H9 (cell line): ENCODE data around the gene ARPC2. TPM values are rescaled to one million over a fixed set of nuclear protein-coding genes. Genes with fewer than 3 reads are reported as not detected.

Experiments used
- DNase-seq: peaks from one replicate; pipeline ENCODE4 v3.0.0-alpha.2; 2017
- H2AFZ ChIP-seq: one replicate; pipeline ENCODE4 v1.6.1; 2013; ENCODE audit warnings: mild to moderate bottlenecking, low read length, control low read depth, moderate library complexity
- H2AK5ac ChIP-seq: 2 replicates; pipeline ENCODE4 v1.6.1; 2013; ENCODE audit warnings: low read length, control low read depth, mixed read lengths; ENCODE audit not compliant: insufficient read length
- H2BK120ac ChIP-seq: one replicate; pipeline ENCODE4 v1.6.1; 2013; ENCODE audit warnings: low read depth, mild to moderate bottlenecking, low read length, control low read depth, inconsistent platforms; ENCODE audit not compliant: poor library complexity, severe bottlenecking
- H2BK12ac ChIP-seq: 2 replicates; pipeline ENCODE4 v1.6.1; 2013; ENCODE audit warnings: low read length, control low read depth, mixed read lengths, low read depth; ENCODE audit not compliant: insufficient read length
- H2BK15ac ChIP-seq: 2 replicates; pipeline ENCODE4 v1.6.1; 2013; ENCODE audit warnings: low read depth, low read length, control low read depth
- H2BK20ac ChIP-seq: one replicate; pipeline ENCODE4 v1.6.1; 2013; ENCODE audit warnings: low read depth, mild to moderate bottlenecking, low read length, control low read depth, inconsistent platforms; ENCODE audit not compliant: poor library complexity, severe bottlenecking
- H2BK5ac ChIP-seq: 2 replicates; pipeline ENCODE4 v1.6.1; 2013; ENCODE audit warnings: low read length, control low read depth, mixed read lengths; ENCODE audit not compliant: insufficient read length
- H3K14ac ChIP-seq: 2 replicates; pipeline ENCODE4 v1.6.1; 2013; ENCODE audit warnings: low read length, control low read depth; ENCODE audit not compliant: insufficient read depth
- H3K18ac ChIP-seq: 2 replicates; pipeline ENCODE4 v1.6.1; 2013; ENCODE audit warnings: low read depth, mild to moderate bottlenecking, mixed read lengths, low read length, control low read depth; ENCODE audit not compliant: insufficient read length
- H3K23ac ChIP-seq: 2 replicates; pipeline ENCODE4 v1.6.1; 2013; ENCODE audit warnings: low read length, control low read depth, mixed read lengths, low read depth; ENCODE audit not compliant: insufficient read length
- H3K23me2 ChIP-seq: 2 replicates; pipeline ENCODE4 v1.6.1; 2013; ENCODE audit warnings: low read depth, mild to moderate bottlenecking, mixed read lengths, low read length, control low read depth; ENCODE audit not compliant: insufficient read length, poor library complexity, severe bottlenecking
- H3K27ac ChIP-seq: 2 replicates; pipeline ENCODE4 v1.5.1; 2013; ENCODE audit warnings: low read length, control low read depth, mixed read lengths, low read depth; ENCODE audit not compliant: insufficient read length
- H3K27me3 ChIP-seq: 2 replicates; pipeline ENCODE4 v1.6.1; 2013; ENCODE audit warnings: low read length, control low read depth, inconsistent platforms; ENCODE audit not compliant: insufficient read depth
- H3K4ac ChIP-seq: 2 replicates; pipeline ENCODE4 v1.6.1; 2013; ENCODE audit warnings: low read depth, mild to moderate bottlenecking, control low read depth, inconsistent platforms, low read length, moderate library complexity
- H3K4me1 ChIP-seq: 2 replicates; pipeline ENCODE4 v1.6.1; 2013; ENCODE audit warnings: low read length, control low read depth, inconsistent platforms; ENCODE audit not compliant: insufficient read depth
- H3K4me2 ChIP-seq: 2 replicates; pipeline ENCODE4 v1.6.1; 2013; ENCODE audit warnings: low read length, control low read depth, mixed read lengths; ENCODE audit not compliant: insufficient read length, insufficient read depth
- H3K56ac ChIP-seq: 2 replicates; pipeline ENCODE4 v1.6.1; 2013; ENCODE audit warnings: low read depth, mild to moderate bottlenecking, mixed read lengths, low read length, control low read depth; ENCODE audit not compliant: insufficient read length
- H3K79me1 ChIP-seq: 2 replicates; pipeline ENCODE4 v1.6.1; 2013; ENCODE audit warnings: low read depth, mild to moderate bottlenecking, moderate library complexity, low read length, control low read depth, inconsistent platforms; ENCODE audit not compliant: insufficient read depth, poor library complexity, severe bottlenecking
- H3K79me2 ChIP-seq: 2 replicates; pipeline ENCODE4 v1.6.1; 2013; ENCODE audit warnings: low read length, control low read depth, inconsistent platforms; ENCODE audit not compliant: insufficient read depth
- H3K9ac ChIP-seq: 2 replicates; pipeline ENCODE4 v1.6.1; 2013; ENCODE audit warnings: low read length, control low read depth, mixed read lengths; ENCODE audit not compliant: insufficient read length; ENCODE audit errors: extremely low read depth
- H3K9me3 ChIP-seq: one replicate; pipeline ENCODE4 v1.6.1; 2013; ENCODE audit warnings: low read depth, low read length, inconsistent platforms; ENCODE audit not compliant: control insufficient read depth
- H3T11ph ChIP-seq: one replicate; pipeline ENCODE4 v1.6.1; 2013; ENCODE audit warnings: mild to moderate bottlenecking, low read length, control low read depth, inconsistent platforms
- H4K20me1 ChIP-seq: one replicate; pipeline ENCODE4 v1.6.1; 2013; ENCODE audit not compliant: control insufficient read depth, insufficient read length, insufficient read depth
- H4K5ac ChIP-seq: 2 replicates; pipeline ENCODE4 v1.6.1; 2013; ENCODE audit warnings: low read depth, mild to moderate bottlenecking, mixed read lengths, low read length, control low read depth; ENCODE audit not compliant: insufficient read length
- H4K8ac ChIP-seq: replicated peaks from 2 replicates; pipeline ENCODE4 v1.6.1; 2013; ENCODE audit warnings: low read length, control low read depth, mixed read lengths, low read depth; ENCODE audit not compliant: insufficient read length
- H4K91ac ChIP-seq: 2 replicates; pipeline ENCODE4 v1.6.1; 2013; ENCODE audit warnings: low read depth, mild to moderate bottlenecking, moderate library complexity, mixed read lengths, low read length, control low read depth; ENCODE audit not compliant: insufficient read length
- H3K27ac Mint-ChIP-seq, 3 experiments: 2 replicates in 2 of 3; 3 replicates in 1 of 3; pipeline ENCODE4 v1.8.0; 2020 to 2021; ENCODE audit warnings: mixed read lengths in 3 of 3, mild to moderate bottlenecking in 1 of 3, moderate library complexity in 1 of 3
- H3K27me3 Mint-ChIP-seq: 2 replicates; pipeline ENCODE4 v1.8.0; 2021; ENCODE audit warnings: low read depth, mild to moderate bottlenecking, moderate library complexity, mixed read lengths
- H3K36me3 Mint-ChIP-seq, 3 experiments: 2 replicates in 2 of 3; 3 replicates in 1 of 3; pipeline ENCODE4 v1.8.0; 2020 to 2021; ENCODE audit warnings: low read depth in 3 of 3, mixed read lengths in 3 of 3; ENCODE audit not compliant: insufficient read depth in 1 of 3
- H3K4me1 Mint-ChIP-seq, 2 experiments: 2 replicates each; pipeline ENCODE4 v1.8.0; 2020; ENCODE audit warnings: mixed read lengths in 2 of 2
- H3K4me3 Mint-ChIP-seq, 2 experiments: 2 replicates in 1 of 2; 3 replicates in 1 of 2; pipeline ENCODE4 v1.8.0; 2020 to 2021; ENCODE audit warnings: mild to moderate bottlenecking in 2 of 2, mixed read lengths in 2 of 2, moderate library complexity in 1 of 2
- H3K9me3 Mint-ChIP-seq, 2 experiments: 2 replicates in 1 of 2; 3 replicates in 1 of 2; pipeline ENCODE4 v1.8.0; 2020; ENCODE audit warnings: mild to moderate bottlenecking in 2 of 2, mixed read lengths in 2 of 2, moderate library complexity in 1 of 2
- WGBS: extraction: QIAGEN DNeasy Blood & Tissue Kit; methylation state at CpG from one replicate; pipeline ENCODE4 v1.1.7; 2013; ENCODE audit warnings: missing lambda C conversion rate, low lambda C conversion rate, mixed read lengths; ENCODE audit not compliant: insufficient read length; ENCODE audit errors: extremely low coverage; 5-methylcytosine and 5-hydroxymethylcytosine counted together
- total RNA-seq: library from RNA; stranded (reverse); gene quantifications from 2 replicates; pipeline ENCODE4 v1.2.1, GENCODE V29; 2021
- TF ChIP-seq, protein P1 (sequence below): fragments of 200-600 bp; sonication (generic); conservative IDR thresholded peaks from 3 replicates; pipeline ENCODE4 v1.8.0; 2021; ENCODE audit warnings: antibody characterized with exemption, mild to moderate bottlenecking

The ARPC2 gene
- total RNA-seq, 1 experiment from 2014 or later, result 197 TPM

DNA sequence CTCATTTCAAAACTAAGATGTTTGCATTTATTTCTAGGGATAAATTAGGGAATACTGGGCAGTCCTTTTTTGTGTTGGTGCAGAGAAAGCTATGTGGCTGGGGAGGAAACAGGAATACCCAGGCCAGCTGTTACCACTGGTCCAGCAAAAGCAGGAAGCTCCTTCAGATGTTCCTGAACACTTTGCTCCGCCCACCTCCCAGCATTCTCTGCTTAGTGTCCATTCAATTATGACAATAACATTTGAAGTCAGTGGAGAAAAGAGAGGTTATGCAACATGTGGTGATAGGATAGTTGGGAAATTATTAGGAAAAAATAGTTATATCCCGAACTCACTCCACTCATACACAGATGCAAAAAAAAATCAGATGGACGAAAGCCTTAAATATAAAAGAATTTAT, 22.1 kb upstream of the ARPC2 start:
- no peak overlapping the region for H2BK12ac ChIP-seq
- H2BK15ac ChIP-seq, result no peak overlapping the region
- no peaks in the 10 kb centered on the region for H3K36me3 Mint-ChIP-seq
- H3K27me3 Mint-ChIP-seq, result peaks cover 22% of the 10 kb centered on the region
- H4K5ac ChIP-seq, result no peak overlapping the region
- H2BK5ac ChIP-seq, result no peak overlapping the region
- no peak overlapping the region for H3K9ac ChIP-seq
- TF ChIP-seq, protein P1, sequence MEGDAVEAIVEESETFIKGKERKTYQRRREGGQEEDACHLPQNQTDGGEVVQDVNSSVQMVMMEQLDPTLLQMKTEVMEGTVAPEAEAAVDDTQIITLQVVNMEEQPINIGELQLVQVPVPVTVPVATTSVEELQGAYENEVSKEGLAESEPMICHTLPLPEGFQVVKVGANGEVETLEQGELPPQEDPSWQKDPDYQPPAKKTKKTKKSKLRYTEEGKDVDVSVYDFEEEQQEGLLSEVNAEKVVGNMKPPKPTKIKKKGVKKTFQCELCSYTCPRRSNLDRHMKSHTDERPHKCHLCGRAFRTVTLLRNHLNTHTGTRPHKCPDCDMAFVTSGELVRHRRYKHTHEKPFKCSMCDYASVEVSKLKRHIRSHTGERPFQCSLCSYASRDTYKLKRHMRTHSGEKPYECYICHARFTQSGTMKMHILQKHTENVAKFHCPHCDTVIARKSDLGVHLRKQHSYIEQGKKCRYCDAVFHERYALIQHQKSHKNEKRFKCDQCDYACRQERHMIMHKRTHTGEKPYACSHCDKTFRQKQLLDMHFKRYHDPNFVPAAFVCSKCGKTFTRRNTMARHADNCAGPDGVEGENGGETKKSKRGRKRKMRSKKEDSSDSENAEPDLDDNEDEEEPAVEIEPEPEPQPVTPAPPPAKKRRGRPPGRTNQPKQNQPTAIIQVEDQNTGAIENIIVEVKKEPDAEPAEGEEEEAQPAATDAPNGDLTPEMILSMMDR, result no peak
- no CpG with 5 or more reads among the region's 3 CpGs for WGBS
- H3K4me1 Mint-ChIP-seq, result peaks cover 6 to 9% of the 10 kb centered on the region in 2 experiments
- H2BK20ac ChIP-seq, result no peak overlapping the region
- H3K23ac ChIP-seq, result no peak overlapping the region
- 0 out of 2 replicates have a peak, but pooled peaks cover 2% of the 10 kb centered on the region for H3K27me3 ChIP-seq
- no peak overlapping the region for H3K4me3 Mint-ChIP-seq
- no peak overlapping the region for H3K4me2 ChIP-seq
- H2AFZ ChIP-seq, result no peak overlapping the region
- H2AK5ac ChIP-seq, result no peak overlapping the region
- H3K23me2 ChIP-seq, result no peaks in the 10 kb centered on the region
- H3T11ph ChIP-seq, result no peak overlapping the region
- no peaks in the 10 kb centered on the region for H4K20me1 ChIP-seq
- H3K79me1 ChIP-seq, result no peaks in the 10 kb centered on the region
- no peak for DNase-seq
- H3K4me1 ChIP-seq, result no peaks in the 10 kb centered on the region
- no peak overlapping the region for H3K27ac Mint-ChIP-seq
- no peak overlapping the region for H4K8ac ChIP-seq
- H3K9me3 ChIP-seq, result no peaks in the 10 kb centered on the region
- H3K4ac ChIP-seq, result no peak overlapping the region
- no peaks in the 10 kb centered on the region for H3K9me3 Mint-ChIP-seq
- no peaks in the 10 kb centered on the region for H3K79me2 ChIP-seq
- H3K14ac ChIP-seq, result no peak overlapping the region
- no peak overlapping the region for H3K56ac ChIP-seq
- no peak overlapping the region for H2BK120ac ChIP-seq
- H3K27ac ChIP-seq, result no peak overlapping the region
- no peak overlapping the region for H3K18ac ChIP-seq
- H4K91ac ChIP-seq, result no peak overlapping the region
